HG02884 (cell line): Measurements from ENCODE around the gene TRPV2.

ENCODE experiments used
- ATAC-seq: cut with Tn5 transposase; IDR thresholded peaks from one replicate; pipeline ENCODE4 v1.9.1; 2021; ENCODE audit warnings: mild to moderate bottlenecking, moderate library complexity; ENCODE audit not compliant: unreplicated experiment

TRPV2 gene

DNA sequence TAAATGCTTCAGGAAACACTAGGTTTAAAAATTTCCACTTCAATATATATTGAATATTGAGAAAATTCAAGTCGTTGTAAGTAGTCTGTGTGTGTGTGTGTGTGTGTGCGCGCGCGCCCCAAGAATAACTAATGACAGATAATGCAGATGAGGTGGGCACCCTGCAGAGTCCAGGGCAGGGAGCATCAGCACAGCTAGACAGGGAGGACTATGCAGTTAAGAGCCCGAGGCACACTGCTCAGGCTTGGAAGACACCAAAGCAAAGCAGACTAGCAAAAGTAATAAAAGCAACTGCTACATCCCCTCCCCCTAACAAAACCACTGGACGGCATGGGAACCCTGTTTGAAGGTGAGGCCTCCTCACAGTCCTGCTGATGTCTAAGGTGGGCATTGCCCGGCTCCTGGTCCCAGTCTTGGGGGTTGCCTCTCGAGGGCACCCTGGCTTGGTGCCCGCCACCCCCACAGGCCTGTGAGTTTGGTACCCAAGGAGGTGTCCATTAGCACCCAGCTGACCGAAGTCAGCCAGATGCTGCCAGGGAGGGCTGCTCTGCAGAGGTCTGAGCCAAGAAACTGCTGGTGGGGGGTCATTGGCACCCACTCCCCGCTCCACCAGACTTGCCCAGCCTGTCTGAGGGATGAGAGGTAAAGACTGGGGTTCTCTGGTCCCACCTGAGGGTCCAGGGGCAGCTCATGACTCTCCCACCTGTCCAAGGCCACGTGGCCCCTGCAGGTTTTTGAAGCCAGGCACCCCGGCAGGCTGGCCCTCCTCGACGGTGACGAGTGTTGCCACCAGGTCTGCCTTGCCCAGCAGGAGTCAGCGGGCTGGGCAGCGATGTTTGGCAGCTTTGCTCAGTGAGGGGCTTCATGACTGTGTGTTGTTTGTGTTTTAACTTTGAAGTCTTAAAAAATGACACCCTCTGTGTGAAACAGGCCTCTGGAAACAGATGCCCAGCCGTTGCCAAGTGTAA lies 58.0 kb downstream of the TRPV2 start:
- ATAC-seq = no peak

DNA sequence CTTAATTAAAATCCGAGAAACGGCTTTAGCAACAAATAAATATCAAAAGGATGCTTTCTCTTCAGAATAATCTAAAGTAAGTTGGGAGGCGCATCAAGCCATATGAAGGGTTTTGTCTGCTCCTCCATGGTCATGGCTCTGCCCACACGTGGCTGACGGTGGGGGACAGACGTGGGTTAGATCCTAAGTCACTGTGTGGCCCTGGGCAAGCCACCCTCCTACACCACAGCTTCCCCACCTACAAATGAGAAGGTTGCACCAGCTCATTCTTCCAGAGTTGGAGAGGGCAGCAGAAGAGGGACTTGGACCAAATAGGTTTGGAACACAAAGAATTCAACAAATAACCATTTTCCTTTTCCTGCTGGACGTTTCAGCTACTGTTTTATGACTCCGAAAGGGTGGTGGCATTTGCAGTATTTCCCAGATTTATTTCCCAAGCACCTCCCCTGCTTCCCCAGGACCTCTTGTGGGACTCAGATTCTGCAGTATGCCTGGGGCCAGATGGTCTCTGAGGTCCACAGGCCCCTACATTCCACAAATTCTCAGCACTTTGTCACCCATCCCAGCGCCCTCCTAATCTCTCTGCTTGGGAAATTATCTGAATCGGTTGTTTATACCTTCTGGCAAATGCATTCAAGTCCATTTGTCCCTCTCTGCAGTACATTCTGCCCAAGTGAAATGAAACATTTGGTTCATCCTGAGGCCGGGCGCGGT lies 58.8 kb downstream of the TRPV2 start:
- no peak for ATAC-seq

DNA sequence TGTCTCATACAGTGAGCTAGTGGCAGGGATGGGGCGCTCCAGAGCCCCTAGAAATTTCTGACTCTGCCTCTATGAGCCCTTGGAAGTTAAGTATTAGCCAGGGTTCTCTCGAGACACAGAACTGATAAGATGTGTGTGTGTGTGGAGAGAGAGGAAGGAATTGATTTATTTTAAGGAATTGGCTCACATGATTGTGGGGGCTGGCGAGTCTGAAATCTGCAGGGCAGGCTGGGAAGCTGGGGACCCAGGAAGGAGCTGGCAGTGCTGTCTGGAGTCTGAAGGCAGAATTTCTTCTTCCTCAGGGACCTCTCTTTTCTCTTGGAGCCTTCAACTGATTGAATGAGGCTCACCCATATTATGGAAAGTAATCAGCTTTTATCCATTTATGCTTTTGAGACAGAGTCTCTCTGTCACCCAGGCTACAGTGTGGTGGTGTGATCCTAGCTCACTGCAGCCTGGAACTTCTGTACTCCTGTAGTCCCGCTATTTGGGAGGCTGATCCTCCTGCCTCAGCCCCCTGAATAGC lies 59.9 kb downstream of the TRPV2 start:
- no peak for ATAC-seq

DNA sequence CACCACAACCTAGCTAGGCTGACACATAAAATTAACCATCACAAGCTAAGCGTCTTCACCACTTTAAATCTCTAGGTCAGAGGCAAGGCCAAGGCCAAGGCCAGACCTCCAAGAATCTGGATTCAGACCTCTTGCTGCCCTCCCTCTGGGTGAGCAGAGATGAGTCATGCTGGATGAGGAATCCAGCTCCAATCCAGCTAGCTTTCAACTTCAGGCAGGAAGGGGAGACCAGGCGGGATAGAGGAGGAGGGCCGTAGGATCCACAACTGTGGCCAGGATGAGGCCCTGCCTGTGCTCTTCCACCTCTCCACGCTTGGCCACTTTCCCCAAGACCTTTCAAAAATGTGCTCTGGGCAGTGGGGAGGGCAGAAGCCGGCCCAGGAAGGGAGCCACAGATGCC lies 61.9 kb downstream of the TRPV2 start:
- ATAC-seq = no peak

DNA sequence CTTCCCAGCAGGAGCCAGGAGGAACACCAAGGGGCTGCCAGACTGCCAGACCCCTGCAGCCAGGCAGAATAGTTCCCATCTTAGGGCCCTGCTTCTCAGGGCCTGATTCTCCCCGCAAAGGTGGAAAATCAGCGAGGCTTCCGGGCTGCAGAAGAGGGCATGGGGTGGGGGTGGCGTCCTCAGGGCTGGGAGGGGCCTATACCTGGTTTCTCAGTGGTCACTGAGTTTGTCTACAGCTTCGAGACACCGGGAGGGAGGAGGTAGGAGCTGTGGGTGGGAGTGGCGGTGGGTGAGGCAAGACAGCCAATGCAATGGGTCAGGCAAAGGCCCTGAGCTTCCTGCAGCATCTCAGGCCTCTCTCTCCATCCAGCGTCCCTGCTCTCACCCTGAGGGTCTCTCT lies 62.3 kb downstream of the TRPV2 start:
- ATAC-seq = no peak

DNA sequence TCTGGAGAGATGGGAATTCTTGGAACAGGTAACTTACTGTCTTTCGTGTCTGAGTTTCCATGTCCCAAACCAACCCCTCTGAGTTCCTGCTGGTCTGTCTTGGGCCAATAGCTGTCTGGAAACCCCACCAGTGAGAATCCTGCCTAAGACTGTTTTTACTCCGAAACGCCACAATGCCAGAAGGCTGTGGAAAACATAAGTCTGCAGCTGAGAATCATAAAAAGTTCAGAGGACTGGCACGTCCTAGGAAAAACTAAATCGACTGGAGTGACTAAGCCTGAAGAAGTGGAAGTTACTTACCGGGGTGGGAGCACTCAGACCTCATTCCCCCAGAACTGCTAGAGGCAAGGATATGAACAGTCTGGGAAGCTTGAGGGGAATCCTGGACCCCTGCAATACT lies 63.3 kb downstream of the TRPV2 start:
- no peak for ATAC-seq

DNA sequence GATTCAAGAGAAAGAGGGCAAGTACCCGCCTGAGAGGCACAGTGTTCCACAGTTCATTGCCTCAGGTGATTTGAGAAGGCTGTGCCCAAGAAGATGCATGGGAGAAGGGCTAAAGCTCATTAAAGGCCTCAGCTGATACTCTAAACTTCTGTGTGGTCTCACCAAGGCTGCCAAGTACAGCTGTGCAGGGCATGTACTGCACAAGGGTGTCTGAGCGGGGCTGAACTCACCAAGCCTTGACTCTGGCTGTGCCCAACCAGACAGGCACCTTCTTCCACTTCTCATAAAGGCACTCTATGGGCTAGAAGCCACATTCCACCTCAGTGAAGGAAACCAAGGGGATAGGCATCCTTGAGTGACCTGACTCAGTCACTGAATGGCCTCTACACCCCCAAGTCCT lies 63.9 kb downstream of the TRPV2 start:
- ATAC-seq = no peak

DNA sequence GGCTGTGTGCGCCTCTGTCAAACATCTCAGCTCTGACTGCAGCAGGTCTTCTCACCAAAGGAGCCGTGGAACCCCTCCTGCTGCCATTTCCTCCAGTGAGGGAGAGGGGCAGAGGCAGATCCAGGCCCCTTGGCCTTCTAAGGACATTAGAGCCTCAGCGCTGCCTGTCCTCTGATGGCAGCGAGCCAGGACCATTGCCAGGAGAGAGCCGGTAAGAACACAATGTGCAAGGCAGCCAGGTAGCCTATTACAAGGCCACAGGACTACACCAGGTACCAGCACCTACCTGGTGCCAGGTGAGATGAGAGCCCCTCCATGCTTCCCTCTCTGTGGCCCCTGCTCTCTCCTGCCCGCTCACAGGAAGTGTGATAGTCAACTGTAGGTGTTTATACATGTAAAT lies 65.6 kb downstream of the TRPV2 start:
- ATAC-seq = no peak

DNA sequence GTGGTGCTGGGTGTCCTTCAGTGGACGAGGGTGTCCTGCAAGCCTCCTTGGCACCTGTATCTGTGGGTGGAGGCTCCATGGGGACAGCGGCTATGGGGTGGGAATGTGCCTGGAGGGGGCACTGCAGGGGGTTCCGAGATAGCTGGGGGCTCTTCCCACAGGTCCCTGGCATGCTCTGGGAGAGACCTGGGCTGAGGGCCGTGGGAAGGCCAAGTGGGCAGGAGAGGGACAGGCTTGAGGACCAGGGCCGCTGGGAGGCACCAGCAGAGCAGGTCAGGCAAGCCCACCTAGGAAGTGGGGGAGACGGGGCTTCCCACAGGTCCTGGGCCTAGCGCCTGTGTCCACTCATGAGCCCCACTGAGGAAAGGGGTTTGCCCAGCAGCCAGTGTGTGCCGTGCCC lies 66.9 kb downstream of the TRPV2 start:
- ATAC-seq = no peak

DNA sequence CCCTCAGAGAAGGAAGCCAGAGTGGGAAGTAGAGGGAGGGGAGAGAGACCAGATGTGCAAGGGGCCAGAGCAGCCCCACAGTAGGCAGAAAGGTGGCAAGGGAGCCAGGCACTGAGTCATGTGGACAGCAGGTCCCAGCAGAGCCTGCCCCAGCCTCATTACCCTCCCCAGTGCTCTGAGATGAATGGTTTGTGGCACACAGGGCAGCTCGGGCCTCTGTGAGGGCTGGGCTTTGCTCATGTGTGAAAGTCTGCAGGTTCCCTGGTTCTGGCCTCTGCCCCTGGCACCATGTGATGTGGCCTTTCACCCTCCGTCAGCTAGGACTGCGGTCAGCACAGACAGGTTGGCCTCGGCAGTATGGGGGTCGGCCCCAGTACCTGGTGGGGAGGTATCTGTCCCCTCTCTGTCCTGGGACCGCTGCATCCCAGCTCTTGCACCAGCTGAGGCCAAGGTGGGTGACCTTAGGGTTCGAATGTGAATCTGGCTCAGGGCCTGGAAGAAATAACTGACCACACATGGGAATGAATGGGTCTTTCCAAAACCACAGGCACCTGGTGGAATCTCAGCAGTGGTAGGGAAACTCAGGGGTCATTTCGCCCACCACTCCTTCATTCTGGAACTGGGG lies 67.8 kb downstream of the TRPV2 start:
- ATAC-seq = no peak

DNA sequence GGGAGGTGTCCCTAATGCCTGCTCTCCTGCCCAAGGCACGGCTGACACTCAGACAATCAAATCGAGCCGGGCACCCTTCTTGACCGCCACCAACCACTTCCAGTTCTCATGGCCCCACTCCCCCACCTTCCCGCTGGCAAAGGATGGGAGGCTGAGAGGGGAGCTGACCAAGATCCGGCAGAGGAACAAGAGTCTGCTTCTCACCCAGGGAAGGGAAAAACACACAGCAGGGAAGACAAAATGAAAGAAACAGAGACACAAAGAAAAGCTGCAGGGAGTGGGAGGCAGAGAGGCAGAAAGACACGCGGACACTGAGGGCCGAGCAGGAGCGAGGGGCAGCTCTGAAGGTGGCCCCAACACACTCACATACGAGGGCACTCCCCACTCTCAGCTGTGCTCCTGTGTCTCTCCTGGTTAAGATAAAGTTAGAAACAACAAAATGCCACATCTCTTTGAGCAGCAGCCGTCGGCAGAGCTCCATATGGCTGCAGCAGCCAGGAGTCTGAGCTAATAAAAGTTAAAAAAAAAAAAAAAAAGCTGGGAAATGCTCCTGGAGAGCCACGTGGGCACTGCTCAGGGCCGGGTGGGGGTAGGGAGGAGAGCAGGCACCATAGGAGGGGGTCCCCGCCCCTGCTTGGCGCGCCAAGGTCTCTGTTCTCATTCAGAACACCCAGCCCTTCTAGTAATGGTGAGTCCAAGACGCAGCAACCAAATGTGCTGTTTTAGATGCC lies 69.2 kb downstream of the TRPV2 start:
- ATAC-seq = no peak
